ENCODE results near the gene GLT8D1.
A peak's percentile ranks its signal among the peaks of the same experiment; 100 is the strongest.
"Not testable (repeated sequence)": the region's sequence is repeated elsewhere in the genome, so short reads cannot be mapped to it uniquely, and the experiment has no call there.

GLT8D1 gene

GRCh38 chr3:52681596-52681995 lies 24.0 kb downstream of the GLT8D1 start:
- no peak for DNase-seq (ENCODE audit: low read depth, low spot score)

- no peak for DNase-seq (ENCODE audit: low read depth, low spot score)
These were observed 25.8 kb downstream of the GLT8D1 start for GRCh38 chr3:52679811-52680210.

- no peak for DNase-seq (ENCODE audit: low read depth, low spot score)
These were observed 26.4 kb downstream of the GLT8D1 start for GRCh38 chr3:52679199-52679538.

- no peak for DNase-seq (ENCODE audit: low read depth, low spot score)
These were observed 27.1 kb downstream of the GLT8D1 start for GRCh38 chr3:52678265-52679198.

- DNase-seq (ENCODE audit: low read depth, low spot score) = not testable (repeated sequence)
These were observed 29.4 kb downstream of the GLT8D1 start for GRCh38 chr3:52676201-52676600.

- no peak for DNase-seq (ENCODE audit: low read depth, low spot score)
These were observed 33.9 kb downstream of the GLT8D1 start for GRCh38 chr3:52671676-52672075.

GRCh38 chr3:52670621-52671521 lies 34.7 kb downstream of the GLT8D1 start:
- DNase-seq (ENCODE audit: low read depth, low spot score) = peak; percentile 94

GRCh38 chr3:52663098-52663497 lies 42.5 kb downstream of the GLT8D1 start:
- no peak for DNase-seq (ENCODE audit: low read depth, low spot score)

GRCh38 chr3:52660046-52660445 lies 45.5 kb downstream of the GLT8D1 start:
- DNase-seq (ENCODE audit: low read depth, low spot score) = no peak

GRCh38 chr3:52655895-52656294 lies 49.7 kb downstream of the GLT8D1 start:
- no peak for DNase-seq (ENCODE audit: low read depth, low spot score)

GRCh38 chr3:52651592-52651991 lies 54.0 kb downstream of the GLT8D1 start:
- DNase-seq (ENCODE audit: low read depth, low spot score) = no peak

- no peak for DNase-seq (ENCODE audit: low read depth, low spot score)
These were observed 55.2 kb downstream of the GLT8D1 start for GRCh38 chr3:52650439-52650838.

- no peak for DNase-seq (ENCODE audit: low read depth, low spot score)
These were observed 56.0 kb downstream of the GLT8D1 start for GRCh38 chr3:52649461-52650210.

GRCh38 chr3:52645549-52645948 lies 60.0 kb downstream of the GLT8D1 start:
- DNase-seq (ENCODE audit: low read depth, low spot score) = no peak
